Erythroblast (primary cell): ENCODE results near the gene SORT1.

ENCODE experiments used
- GATA1 ChIP-seq: IDR thresholded peaks from 2 replicates; pipeline ENCODE4 v1.6.1; 2011; ENCODE audit warnings: low read depth, mild to moderate bottlenecking, control low read depth, low read length, moderate library complexity
- POLR2A ChIP-seq: IDR thresholded peaks from 2 replicates; pipeline ENCODE4 v1.6.1; 2011; ENCODE audit warnings: mild to moderate bottlenecking, low read length

- TF ChIP-seq POLR2A (no peak), GATA1 (no peak)
Measured at GRCh38 chr1:109423498-109423897, 25.8 kb upstream of the SORT1 start.
